Measurements from ENCODE around the gene CDK9.
"Not testable (repeated sequence)": the region's sequence is repeated elsewhere in the genome, so short reads cannot be mapped to it uniquely, and the experiment has no call there.

CDK9 gene

DNA sequence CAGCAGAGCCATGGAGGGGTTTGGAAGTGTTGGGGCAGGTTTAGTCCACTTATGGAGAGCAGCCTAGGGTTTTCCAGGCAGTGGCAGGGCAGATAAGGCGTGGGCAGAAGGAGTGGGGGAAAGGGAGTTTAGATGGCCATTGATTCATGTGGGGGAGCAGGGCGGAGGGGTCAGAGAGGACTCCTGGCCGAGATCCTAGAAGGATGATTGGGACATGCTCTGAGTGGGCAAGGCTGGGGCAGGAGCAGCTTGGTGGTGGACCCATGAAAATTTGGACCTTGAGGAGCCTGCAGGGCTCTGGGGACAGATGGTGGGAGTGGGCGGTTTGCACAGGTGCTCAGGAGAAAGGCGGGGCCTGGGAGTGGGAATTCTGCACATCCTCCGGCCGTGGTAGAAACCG, 32.7 kb upstream of the CDK9 start:
- Histone ChIP-seq H3K4me1 (ENCODE audit: control insufficient read depth, insufficient read depth, low read length) (no peaks in the 10 kb centered on the region; the same call in 1 of the 2 replicates), H3K9ac (ENCODE audit: low read depth, low read length) (no peak overlapping the region), H3K27me3 (ENCODE audit: control insufficient read depth, insufficient read depth, low read length) (peaks cover 28% of the 10 kb centered on the region), H3K36me3 (ENCODE audit: control insufficient read depth, insufficient read depth, low read length) (peaks cover 19% of the 10 kb centered on the region), H3K9me3 (ENCODE audit: control insufficient read depth, insufficient read depth, low read length) (no peaks in the 10 kb centered on the region), H3K27ac (ENCODE audit: low read depth, low read length) (no peak overlapping the region), H3K4me3 (ENCODE audit: low read depth, low read length) (no peak overlapping the region)

DNA sequence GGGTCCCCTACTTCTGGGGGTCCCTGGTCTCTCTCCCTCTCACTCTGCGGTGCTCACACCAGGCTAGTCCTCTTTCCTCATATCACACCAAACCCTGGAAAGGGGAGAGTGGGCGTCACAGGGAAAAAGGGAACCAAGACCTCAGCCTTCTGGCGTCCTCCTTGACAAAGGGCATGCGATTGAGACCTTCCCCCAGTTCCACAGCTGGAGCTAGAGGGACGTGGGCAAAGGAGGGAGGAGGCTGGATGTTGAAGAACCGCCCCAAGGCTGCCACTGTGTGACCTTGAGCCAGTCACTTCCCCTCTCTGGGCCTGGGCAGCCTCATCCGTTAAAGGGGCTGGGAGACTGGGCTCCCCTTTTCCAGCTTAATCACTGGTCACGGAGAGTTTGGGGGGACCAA, 32.2 kb upstream of the CDK9 start:
- Histone ChIP-seq H3K4me3 (ENCODE audit: low read depth, low read length) (peak overlapping the region; percentile 79), H3K27me3 (ENCODE audit: control insufficient read depth, insufficient read depth, low read length) (peaks cover 28% of the 10 kb centered on the region), H3K9ac (ENCODE audit: low read depth, low read length) (no peak overlapping the region), H3K4me1 (ENCODE audit: control insufficient read depth, insufficient read depth, low read length) (no peaks in the 10 kb centered on the region; the same call in 1 of the 2 replicates), H3K9me3 (ENCODE audit: control insufficient read depth, insufficient read depth, low read length) (no peaks in the 10 kb centered on the region), H3K36me3 (ENCODE audit: control insufficient read depth, insufficient read depth, low read length) (peaks cover 15% of the 10 kb centered on the region), H3K27ac (ENCODE audit: low read depth, low read length) (no peak overlapping the region)

DNA sequence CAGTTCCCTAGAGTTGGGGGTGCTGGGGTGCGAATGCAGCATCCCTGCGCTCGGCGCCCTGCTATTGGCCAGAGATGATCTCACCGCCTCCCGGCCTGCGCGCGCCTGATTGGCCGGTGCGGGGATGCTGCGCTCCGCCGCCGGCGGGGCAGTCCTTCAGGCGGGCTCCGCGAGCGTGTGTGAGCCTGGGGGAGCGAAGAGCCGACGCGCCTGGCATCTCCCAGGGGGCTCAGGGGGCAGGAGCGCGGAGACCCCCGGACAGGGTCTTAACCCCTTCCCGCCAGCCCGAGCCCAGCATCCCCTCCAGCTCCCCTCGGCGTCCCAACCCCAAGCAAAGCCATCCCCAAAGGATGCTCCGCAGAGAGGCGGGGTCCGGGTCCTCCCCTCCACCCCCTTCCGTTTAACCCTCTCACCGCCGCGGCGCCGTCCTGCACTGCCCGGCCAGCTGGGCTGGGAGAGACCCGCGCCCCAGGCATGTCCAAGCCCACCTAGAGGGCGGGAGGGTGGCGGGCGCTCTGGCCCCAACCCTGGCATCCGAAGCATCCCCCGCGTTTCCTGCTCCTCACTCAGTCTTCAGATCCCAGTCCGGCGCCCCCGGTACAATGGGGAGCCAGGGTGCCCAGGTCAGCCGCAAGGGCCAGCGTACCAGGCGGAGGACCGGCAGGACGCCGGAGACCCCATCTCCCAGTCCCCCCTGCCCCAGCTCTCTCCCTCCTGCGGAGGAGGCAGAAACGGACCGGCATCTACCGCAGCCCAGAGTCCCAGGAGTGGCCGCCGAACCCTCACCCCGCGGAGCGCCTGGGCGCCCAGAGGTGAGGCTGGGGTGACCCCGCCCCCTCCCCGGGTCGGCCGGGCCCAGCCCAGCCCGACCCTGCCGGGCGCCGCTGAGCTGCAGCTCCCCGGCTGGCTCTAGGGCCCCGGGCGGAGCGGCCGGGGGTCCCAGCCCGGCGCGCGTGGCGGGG, 31.5 kb upstream of the CDK9 start:
- Histone ChIP-seq H3K9me3 (ENCODE audit: control insufficient read depth, insufficient read depth, low read length) (no peaks in the 10 kb centered on the region), H3K36me3 (ENCODE audit: control insufficient read depth, insufficient read depth, low read length) (peaks cover 7% of the 10 kb centered on the region), H3K27ac (ENCODE audit: low read depth, low read length) (peak overlapping the region; percentile 47), H3K9ac (ENCODE audit: low read depth, low read length) (peak overlapping the region; percentile 61; the same call in 1 of the 2 replicates), H3K27me3 (ENCODE audit: control insufficient read depth, insufficient read depth, low read length) (peaks cover 28% of the 10 kb centered on the region), H3K4me3 (ENCODE audit: low read depth, low read length) (peak overlapping the region; percentile 79), H3K4me1 (ENCODE audit: control insufficient read depth, insufficient read depth, low read length) (no peaks in the 10 kb centered on the region; the same call in 1 of the 2 replicates)

DNA sequence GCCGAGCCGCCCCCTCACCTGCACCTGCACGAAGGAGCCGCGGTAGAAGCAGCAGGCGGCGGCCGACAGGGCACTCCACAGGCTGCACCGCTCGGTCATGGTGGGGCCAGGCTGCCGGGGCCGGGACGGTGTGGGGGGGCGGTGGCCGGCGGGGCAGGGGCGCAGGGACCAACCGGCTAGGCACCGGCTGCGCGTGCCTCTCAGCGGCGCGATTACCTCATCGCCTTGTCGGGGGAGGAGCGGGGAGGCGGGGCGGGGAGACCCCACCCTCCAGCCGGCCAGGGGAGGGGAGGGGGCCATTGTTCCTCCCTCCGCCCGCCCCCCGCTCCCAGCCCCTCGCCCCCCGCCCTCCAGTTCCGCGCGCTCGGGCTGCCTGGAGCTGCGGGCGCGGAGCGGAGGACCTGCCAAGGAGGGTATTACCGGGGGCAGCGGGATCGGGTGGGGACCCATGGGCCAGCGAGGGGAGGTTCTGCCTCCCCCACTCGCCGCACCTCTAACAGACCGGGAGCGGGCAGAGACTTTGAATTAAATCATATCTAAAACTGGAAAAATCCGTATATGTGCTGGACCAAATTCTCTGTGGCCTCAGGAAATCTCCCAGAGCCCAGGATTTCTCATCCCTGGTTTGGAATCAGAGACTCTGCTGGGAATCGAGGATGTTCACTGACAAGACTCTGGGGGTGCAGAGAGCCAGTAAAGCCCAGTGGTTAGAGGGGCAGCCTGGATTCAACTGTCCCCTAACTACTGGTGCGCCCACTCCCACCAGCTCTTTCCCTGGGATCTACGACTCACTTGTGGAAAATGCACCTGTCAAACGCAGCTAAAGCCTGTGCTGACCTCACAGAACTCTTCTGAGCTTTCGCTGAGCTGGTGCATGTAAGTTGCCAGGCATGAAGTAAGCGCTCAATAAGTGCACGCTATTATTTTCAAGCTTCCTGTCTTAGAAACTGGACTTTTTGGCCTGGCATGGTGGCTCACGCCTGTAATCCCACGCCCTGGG, 30.5 kb upstream of the CDK9 start:
- peak overlapping the region; percentile 79 for H3K4me3 ChIP-seq (ENCODE audit: low read depth, low read length)
- H3K4me1 ChIP-seq (ENCODE audit: control insufficient read depth, insufficient read depth, low read length): no peaks in the 10 kb centered on the region; the same call in 1 of the 2 replicates
- H3K27ac ChIP-seq (ENCODE audit: low read depth, low read length): peak overlapping the region; percentile 47
- H3K36me3 ChIP-seq (ENCODE audit: control insufficient read depth, insufficient read depth, low read length): peaks cover 3% of the 10 kb centered on the region; the same call in 1 of the 2 replicates
- no peaks in the 10 kb centered on the region for H3K9me3 ChIP-seq (ENCODE audit: control insufficient read depth, insufficient read depth, low read length)
- peak overlapping the region; percentile 61; the same call in 1 of the 2 replicates for H3K9ac ChIP-seq (ENCODE audit: low read depth, low read length)
- H3K27me3 ChIP-seq (ENCODE audit: control insufficient read depth, insufficient read depth, low read length): peaks cover 28% of the 10 kb centered on the region

DNA sequence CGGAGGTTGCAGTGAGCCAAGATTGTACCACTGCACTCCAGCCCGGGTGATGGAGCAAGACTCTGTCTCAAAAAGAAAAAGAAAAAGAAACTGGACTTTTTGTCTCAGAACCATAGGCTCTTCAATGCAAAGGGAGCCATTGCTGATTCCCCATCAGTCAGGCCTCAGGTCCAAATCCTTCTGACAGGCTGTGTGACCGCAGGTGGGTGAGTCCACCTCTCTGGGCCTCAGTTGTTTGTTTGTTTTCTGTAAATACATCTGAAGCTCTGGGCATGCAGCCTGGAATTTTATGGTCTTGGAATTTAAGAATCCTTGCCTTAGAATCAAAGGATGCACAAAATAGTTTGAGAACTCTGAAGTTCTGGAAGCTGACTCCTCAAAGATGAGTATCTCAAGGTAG, 29.6 kb upstream of the CDK9 start:
- no peaks in the 10 kb centered on the region; the same call in 1 of the 2 replicates for H3K4me1 ChIP-seq (ENCODE audit: control insufficient read depth, insufficient read depth, low read length)
- no peak overlapping the region for H3K4me3 ChIP-seq (ENCODE audit: low read depth, low read length)
- no peak overlapping the region for H3K27ac ChIP-seq (ENCODE audit: low read depth, low read length)
- no peak overlapping the region for H3K9ac ChIP-seq (ENCODE audit: low read depth, low read length)
- H3K9me3 ChIP-seq (ENCODE audit: control insufficient read depth, insufficient read depth, low read length): no peaks in the 10 kb centered on the region
- peaks cover 28% of the 10 kb centered on the region for H3K27me3 ChIP-seq (ENCODE audit: control insufficient read depth, insufficient read depth, low read length)
- H3K36me3 ChIP-seq (ENCODE audit: control insufficient read depth, insufficient read depth, low read length): no peaks in the 10 kb centered on the region

DNA sequence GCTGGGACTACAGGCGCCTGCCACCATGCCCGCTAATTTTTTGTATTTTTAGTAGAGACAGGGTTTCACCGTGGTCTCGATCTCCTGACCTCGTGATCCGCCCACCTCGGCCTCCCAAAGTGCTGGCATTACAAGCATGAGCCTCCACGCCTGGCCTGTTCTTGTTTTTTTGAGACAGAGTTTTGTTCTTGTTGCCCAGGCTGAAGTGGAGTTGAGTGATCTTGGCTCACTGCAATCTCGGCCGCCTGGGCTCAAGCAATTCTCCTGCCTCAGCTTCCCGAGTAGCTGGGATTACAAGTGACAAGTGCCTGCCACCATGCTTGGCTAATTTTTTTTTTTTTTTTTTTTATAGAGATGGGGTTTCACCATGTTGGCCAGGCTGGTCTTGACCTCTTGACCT, 29.1 kb upstream of the CDK9 start:
- not testable (repeated sequence) for H3K4me1 ChIP-seq (ENCODE audit: control insufficient read depth, insufficient read depth, low read length); H3K4me3 ChIP-seq (ENCODE audit: low read depth, low read length); H3K9ac ChIP-seq (ENCODE audit: low read depth, low read length); H3K36me3 ChIP-seq (ENCODE audit: control insufficient read depth, insufficient read depth, low read length); H3K27ac ChIP-seq (ENCODE audit: low read depth, low read length); H3K9me3 ChIP-seq (ENCODE audit: control insufficient read depth, insufficient read depth, low read length)
- peaks cover 28% of the 10 kb centered on the region for H3K27me3 ChIP-seq (ENCODE audit: control insufficient read depth, insufficient read depth, low read length)

DNA sequence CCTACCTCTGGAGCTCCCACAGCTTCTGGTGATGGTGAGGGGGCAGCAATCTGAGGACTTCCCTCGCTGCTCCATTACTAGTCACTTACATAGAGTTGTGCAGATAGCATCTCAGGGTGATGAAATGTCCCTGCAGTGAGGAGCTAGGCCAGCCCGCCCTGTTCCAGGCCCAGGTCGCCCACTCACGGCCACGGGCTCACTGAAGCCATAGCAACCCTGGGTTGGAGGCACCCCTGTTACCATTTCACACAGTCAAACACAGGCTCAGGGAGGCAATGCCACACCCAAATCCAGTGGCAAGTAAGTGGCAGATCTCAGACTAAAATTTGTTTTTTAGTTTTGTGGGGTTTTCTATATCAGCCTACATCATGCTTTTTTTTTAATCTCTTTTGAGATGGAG, 27.0 kb upstream of the CDK9 start:
- no peak overlapping the region for H3K4me3 ChIP-seq (ENCODE audit: low read depth, low read length)
- H3K4me1 ChIP-seq (ENCODE audit: control insufficient read depth, insufficient read depth, low read length): peaks cover 15% of the 10 kb centered on the region
- H3K36me3 ChIP-seq (ENCODE audit: control insufficient read depth, insufficient read depth, low read length): no peaks in the 10 kb centered on the region
- peaks cover 13% of the 10 kb centered on the region for H3K27me3 ChIP-seq (ENCODE audit: control insufficient read depth, insufficient read depth, low read length)
- no peak overlapping the region for H3K9ac ChIP-seq (ENCODE audit: low read depth, low read length)
- no peak overlapping the region for H3K27ac ChIP-seq (ENCODE audit: low read depth, low read length)
- no peaks in the 10 kb centered on the region for H3K9me3 ChIP-seq (ENCODE audit: control insufficient read depth, insufficient read depth, low read length)

DNA sequence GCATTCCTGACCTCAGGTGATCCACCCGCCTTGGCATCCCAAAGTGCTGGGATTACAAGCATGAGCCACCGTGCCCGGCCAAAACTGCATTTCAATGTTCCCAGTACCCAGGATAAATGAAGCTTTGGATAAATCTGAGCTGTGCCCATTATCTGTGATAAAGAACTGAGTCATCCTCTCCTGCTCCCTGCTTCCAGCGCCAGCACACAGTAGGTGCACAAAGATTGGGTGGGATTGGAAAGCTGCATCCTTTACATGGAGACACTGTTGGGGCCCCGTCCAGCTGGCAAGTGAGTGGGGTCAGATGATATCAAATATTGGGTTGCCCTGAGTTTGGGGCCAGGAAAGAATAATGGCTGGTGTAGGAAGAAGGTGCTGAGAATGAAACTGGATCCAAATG, 24.8 kb upstream of the CDK9 start:
- no peak overlapping the region for H3K9ac ChIP-seq (ENCODE audit: low read depth, low read length)
- H3K9me3 ChIP-seq (ENCODE audit: control insufficient read depth, insufficient read depth, low read length): no peaks in the 10 kb centered on the region
- no peak overlapping the region for H3K4me3 ChIP-seq (ENCODE audit: low read depth, low read length)
- no peaks in the 10 kb centered on the region for H3K36me3 ChIP-seq (ENCODE audit: control insufficient read depth, insufficient read depth, low read length)
- no peak overlapping the region for H3K27ac ChIP-seq (ENCODE audit: low read depth, low read length)
- peaks cover 16% of the 10 kb centered on the region for H3K4me1 ChIP-seq (ENCODE audit: control insufficient read depth, insufficient read depth, low read length)
- H3K27me3 ChIP-seq (ENCODE audit: control insufficient read depth, insufficient read depth, low read length): peaks cover 5% of the 10 kb centered on the region; the same call in 1 of the 2 replicates

DNA sequence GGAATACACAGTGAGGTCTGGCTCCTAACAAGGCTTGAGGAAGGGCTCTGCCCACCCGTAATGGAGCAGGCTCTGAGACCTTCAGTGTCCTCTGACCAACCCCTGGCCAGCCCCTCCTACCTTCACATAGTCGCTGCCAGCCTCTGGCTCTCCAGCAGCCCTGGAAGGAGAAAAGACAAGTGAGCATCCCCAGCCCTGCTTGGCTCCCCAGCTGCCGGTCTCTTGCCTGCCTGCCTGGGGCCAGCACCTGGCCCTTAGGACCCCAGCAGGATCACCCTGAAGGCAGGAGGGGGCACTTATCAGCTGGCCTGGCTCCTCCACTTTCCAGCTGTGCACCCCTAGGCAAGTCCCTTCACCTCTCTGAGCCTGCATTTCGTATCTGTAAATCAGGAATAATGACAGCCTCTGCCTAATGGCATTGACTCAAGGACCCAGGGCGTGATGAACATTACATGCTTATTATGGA, 24.3 kb upstream of the CDK9 start:
- Histone ChIP-seq H3K9ac (ENCODE audit: low read depth, low read length) (no peak overlapping the region), H3K36me3 (ENCODE audit: control insufficient read depth, insufficient read depth, low read length) (no peaks in the 10 kb centered on the region), H3K4me1 (ENCODE audit: control insufficient read depth, insufficient read depth, low read length) (peaks cover 16% of the 10 kb centered on the region), H3K9me3 (ENCODE audit: control insufficient read depth, insufficient read depth, low read length) (no peaks in the 10 kb centered on the region), H3K4me3 (ENCODE audit: low read depth, low read length) (no peak overlapping the region), H3K27ac (ENCODE audit: low read depth, low read length) (no peak overlapping the region), H3K27me3 (ENCODE audit: control insufficient read depth, insufficient read depth, low read length) (peaks cover under 1% of the 10 kb centered on the region; the same call in 1 of the 2 replicates)

DNA sequence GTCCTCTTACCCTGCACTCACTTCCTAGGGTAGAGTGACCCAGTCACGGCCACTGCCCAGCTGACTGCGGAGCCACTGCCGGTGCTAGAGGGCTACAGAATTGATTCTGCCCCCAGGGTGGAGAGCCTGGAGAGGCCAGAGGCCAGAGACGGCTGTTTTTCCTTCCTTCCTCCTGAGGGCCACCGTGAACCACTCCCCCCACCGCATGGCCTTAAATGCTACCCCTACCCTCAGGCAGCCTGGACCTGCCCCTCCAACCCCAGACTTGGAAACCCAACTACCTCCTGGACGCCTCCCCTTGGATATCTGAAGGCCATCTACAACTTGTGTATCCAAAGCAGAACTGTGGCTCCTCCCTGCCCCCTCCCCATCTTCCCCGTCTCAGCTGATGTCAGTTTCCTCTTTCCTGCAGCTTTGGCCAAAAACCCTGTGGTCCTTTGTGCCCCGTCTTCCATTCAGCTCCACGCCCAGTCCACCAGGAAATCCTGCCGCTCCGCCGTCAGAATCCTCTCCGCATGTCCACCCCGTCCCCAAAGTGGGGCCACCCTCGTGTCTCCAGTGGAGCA, 23.6 kb upstream of the CDK9 start:
- Histone ChIP-seq H3K36me3 (ENCODE audit: control insufficient read depth, insufficient read depth, low read length) (no peaks in the 10 kb centered on the region), H3K4me3 (ENCODE audit: low read depth, low read length) (no peak overlapping the region), H3K27me3 (ENCODE audit: control insufficient read depth, insufficient read depth, low read length) (no peaks in the 10 kb centered on the region), H3K9me3 (ENCODE audit: control insufficient read depth, insufficient read depth, low read length) (no peaks in the 10 kb centered on the region), H3K9ac (ENCODE audit: low read depth, low read length) (no peak overlapping the region), H3K4me1 (ENCODE audit: control insufficient read depth, insufficient read depth, low read length) (peaks cover 16% of the 10 kb centered on the region), H3K27ac (ENCODE audit: low read depth, low read length) (no peak overlapping the region)

Data from HUES48 (cell line).